ENCODE results near the gene MAGEB1.

MAGEB1 gene, protein sequence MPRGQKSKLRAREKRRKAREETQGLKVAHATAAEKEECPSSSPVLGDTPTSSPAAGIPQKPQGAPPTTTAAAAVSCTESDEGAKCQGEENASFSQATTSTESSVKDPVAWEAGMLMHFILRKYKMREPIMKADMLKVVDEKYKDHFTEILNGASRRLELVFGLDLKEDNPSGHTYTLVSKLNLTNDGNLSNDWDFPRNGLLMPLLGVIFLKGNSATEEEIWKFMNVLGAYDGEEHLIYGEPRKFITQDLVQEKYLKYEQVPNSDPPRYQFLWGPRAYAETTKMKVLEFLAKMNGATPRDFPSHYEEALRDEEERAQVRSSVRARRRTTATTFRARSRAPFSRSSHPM

DNA sequence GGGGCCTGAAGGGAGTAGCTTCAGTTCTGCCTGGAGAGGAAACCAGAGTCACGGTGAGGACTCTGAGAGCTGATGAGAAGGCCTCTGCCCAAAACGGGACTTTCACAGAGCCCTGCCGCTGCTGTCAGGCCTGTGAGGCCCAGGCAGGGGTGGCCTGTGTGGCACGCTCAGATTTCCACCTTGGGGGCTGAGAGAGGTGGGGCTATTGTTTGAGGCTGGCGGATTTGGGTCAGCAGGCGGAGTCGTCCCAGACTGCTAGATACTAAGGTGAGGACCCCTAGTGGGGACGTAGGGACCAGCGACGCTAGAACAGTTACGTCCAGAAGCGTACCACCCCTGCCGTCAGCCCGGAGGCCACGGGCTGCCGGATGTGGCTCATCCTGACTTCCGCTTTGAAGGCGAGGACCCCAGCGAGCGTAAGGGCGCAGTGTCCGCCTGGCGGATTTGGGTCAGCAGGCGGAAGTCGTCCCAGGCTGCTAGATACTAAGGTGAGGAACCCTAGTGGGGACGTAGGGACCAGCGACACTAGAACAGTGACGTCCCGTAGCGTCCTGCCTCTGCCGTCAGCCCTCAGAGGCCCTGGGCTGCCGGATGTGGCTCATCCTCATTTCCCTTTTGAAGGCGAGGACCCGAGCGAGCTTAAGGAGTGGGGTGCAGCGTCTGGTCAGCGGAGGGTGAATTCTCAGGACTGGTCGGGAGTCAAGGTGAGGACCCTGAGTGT, at the start of gene MAGEB1:
Gene MAGEB1 (plus strand): TSS at position 378 of the 721 bp plus-strand sequence. CDS start 3,348 bp downstream, outside the sequence.
- TF ChIP-seq, protein P1, sequence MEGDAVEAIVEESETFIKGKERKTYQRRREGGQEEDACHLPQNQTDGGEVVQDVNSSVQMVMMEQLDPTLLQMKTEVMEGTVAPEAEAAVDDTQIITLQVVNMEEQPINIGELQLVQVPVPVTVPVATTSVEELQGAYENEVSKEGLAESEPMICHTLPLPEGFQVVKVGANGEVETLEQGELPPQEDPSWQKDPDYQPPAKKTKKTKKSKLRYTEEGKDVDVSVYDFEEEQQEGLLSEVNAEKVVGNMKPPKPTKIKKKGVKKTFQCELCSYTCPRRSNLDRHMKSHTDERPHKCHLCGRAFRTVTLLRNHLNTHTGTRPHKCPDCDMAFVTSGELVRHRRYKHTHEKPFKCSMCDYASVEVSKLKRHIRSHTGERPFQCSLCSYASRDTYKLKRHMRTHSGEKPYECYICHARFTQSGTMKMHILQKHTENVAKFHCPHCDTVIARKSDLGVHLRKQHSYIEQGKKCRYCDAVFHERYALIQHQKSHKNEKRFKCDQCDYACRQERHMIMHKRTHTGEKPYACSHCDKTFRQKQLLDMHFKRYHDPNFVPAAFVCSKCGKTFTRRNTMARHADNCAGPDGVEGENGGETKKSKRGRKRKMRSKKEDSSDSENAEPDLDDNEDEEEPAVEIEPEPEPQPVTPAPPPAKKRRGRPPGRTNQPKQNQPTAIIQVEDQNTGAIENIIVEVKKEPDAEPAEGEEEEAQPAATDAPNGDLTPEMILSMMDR (IDR thresholded peaks at IDR 0.05; ENCODE audit: poor library complexity, severe bottlenecking): no peak
- Histone ChIP-seq H3K4me3 (ENCODE audit: severe bottlenecking) (no peak within 1 kb of the TSS), H3K4me1 (ENCODE audit: insufficient read depth, poor library complexity, severe bottlenecking) (no peaks in the 10 kb centered on the region), H3K36me3 (ENCODE audit: low read depth) (no peaks in the 10 kb centered on the region), H3K27me3 (ENCODE audit: insufficient read depth, poor library complexity, severe bottlenecking) (no peaks in the 10 kb centered on the region), H3K9me3 (ENCODE audit: severe bottlenecking) (no peaks in the 10 kb centered on the region), H3K27ac (ENCODE audit: poor library complexity, severe bottlenecking) (no peak within 1 kb of the TSS)
- DNase-seq (ENCODE audit: low spot score) (no peak), ATAC-seq (ENCODE audit: low read depth) (no peak)

DNA sequence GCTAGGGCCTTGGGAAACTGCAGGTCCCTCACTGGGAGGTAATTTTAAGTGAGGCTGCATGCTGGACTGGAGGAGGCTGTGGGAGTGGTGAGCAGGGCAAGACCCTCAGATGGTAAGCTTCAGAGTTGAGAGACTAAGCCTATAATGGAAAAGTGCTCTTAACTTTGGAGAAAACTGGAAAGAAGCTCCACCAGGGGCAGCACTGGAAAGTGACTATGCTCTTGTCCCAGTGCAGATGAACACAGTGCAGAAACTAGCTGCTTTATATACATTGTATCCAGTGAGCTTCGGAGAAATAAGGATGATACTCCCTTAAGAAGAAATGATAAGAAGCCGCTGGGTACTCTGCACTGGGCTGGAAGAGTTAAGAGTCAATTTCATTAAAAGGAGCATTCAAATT, 34.8 kb upstream of the MAGEB1 start:
- DNase-seq (ENCODE audit: low spot score): no peak
- H3K27ac ChIP-seq (ENCODE audit: poor library complexity, severe bottlenecking): no peak overlapping the region
- no peaks in the 10 kb centered on the region for H3K9me3 ChIP-seq (ENCODE audit: severe bottlenecking)
- ATAC-seq (ENCODE audit: low read depth): no peak
- H3K4me3 ChIP-seq (ENCODE audit: severe bottlenecking): no peak overlapping the region
- no peaks in the 10 kb centered on the region for H3K36me3 ChIP-seq (ENCODE audit: low read depth)
- TF ChIP-seq, protein P1 (IDR thresholded peaks at IDR 0.05; ENCODE audit: poor library complexity, severe bottlenecking): no peak
- H3K27me3 ChIP-seq (ENCODE audit: insufficient read depth, poor library complexity, severe bottlenecking): no peaks in the 10 kb centered on the region
- H3K4me1 ChIP-seq (ENCODE audit: insufficient read depth, poor library complexity, severe bottlenecking): no peaks in the 10 kb centered on the region

DNA sequence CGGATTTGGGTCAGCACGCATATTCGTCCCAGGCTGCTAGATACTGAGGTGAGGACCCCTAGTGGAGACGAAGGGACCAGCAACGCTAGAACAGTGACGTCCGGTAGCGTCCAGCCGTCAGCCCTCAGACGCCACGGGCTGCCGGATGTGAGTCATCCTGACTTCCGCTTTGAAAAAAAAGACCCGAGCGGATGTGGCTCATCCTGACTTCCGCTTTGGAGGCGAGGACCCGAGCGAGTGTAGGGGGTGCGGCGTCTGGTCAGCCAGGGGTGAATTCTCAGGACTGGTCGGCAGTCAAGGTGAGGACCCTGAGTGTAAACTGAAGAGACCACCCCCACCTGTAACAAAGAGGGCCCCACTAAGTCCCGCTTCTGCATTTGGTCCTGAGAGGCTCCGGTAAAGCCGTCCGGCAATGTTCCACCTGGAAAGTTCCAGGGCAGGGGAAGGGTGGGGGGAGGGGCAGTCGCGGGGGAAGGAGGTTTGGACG, 31.5 kb upstream of the MAGEB1 start, which contains the start of gene MAGEB2:
Gene MAGEB2 (plus strand): TSS at position 207 of the 487 bp plus-strand sequence. CDS start 3,018 bp downstream, outside the sequence.
- DNase-seq (ENCODE audit: low spot score) (no peak), ATAC-seq (ENCODE audit: low read depth) (no peak)
- TF ChIP-seq, protein P1 (IDR thresholded peaks at IDR 0.05; ENCODE audit: poor library complexity, severe bottlenecking): no peak
- Histone ChIP-seq H3K4me3 (ENCODE audit: severe bottlenecking) (no peak within 1 kb of the TSS), H3K9me3 (ENCODE audit: severe bottlenecking) (no peaks in the 10 kb centered on the region), H3K27ac (ENCODE audit: poor library complexity, severe bottlenecking) (no peak within 1 kb of the TSS), H3K4me1 (ENCODE audit: insufficient read depth, poor library complexity, severe bottlenecking) (no peaks in the 10 kb centered on the region), H3K27me3 (ENCODE audit: insufficient read depth, poor library complexity, severe bottlenecking) (no peaks in the 10 kb centered on the region), H3K36me3 (ENCODE audit: low read depth) (no peaks in the 10 kb centered on the region)

DNA sequence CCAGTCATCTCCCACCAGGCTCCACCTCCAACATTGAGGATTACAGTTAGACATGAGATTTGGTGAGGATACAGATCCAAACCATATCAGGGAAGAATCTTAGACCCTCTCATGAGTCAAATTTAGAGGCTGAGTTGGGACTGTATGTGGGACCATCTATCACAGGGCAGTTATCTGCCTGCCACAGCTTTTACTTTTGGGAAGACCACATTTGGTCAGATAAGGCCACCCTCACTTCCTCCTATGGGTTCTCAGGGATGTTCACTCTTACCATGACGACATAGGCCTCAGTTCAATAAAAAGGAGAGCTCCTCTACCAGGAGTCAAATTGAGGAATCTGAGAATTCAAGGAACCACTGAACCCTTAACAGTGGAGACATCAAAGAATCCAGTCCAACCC, 29.5 kb upstream of the MAGEB1 start:
- H3K9me3 ChIP-seq (ENCODE audit: severe bottlenecking): no peaks in the 10 kb centered on the region
- no peak for ATAC-seq (ENCODE audit: low read depth)
- TF ChIP-seq, protein P1 (IDR thresholded peaks at IDR 0.05; ENCODE audit: poor library complexity, severe bottlenecking): no peak
- H3K27ac ChIP-seq (ENCODE audit: poor library complexity, severe bottlenecking): no peak overlapping the region
- no peak overlapping the region for H3K4me3 ChIP-seq (ENCODE audit: severe bottlenecking)
- H3K36me3 ChIP-seq (ENCODE audit: low read depth): no peaks in the 10 kb centered on the region
- DNase-seq (ENCODE audit: low spot score): no peak
- H3K4me1 ChIP-seq (ENCODE audit: insufficient read depth, poor library complexity, severe bottlenecking): no peaks in the 10 kb centered on the region
- no peaks in the 10 kb centered on the region for H3K27me3 ChIP-seq (ENCODE audit: insufficient read depth, poor library complexity, severe bottlenecking)

All from RWPE2 (cell line).